ENCODE results near the gene SP100.

Gene SP100

DNA sequence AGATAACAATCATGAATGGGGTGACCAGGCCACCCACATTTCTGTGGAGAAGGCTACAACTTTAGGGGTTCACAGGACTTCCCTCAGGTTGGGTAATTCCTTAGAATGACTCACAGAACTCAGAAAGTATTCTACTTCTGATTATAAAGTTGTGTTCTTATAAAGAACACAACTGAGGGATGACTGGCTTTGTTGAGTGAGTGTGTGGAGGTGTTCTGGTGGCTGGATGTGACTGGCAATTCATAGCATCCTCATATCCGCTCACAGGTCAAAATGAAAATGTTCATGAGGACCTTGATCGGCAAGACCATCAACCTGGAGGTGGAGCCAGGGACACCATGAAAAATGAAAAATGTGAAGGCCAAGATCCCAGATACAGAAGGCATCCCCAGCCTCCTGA is 153.3 kb downstream of the SP100 start:
- H3K4me3 ChIP-seq (ENCODE audit: insufficient read depth, low read depth, low read length, poor library complexity, severe bottlenecking) = no peak overlapping the region
- no peaks in the 10 kb centered on the region for H3K27me3 ChIP-seq (replicated peaks; ENCODE audit: control insufficient read depth, insufficient read depth, low read length, poor library complexity, severe bottlenecking)
- no peak overlapping the region for H3K27ac ChIP-seq (ENCODE audit: insufficient read depth, low read length, poor library complexity, severe bottlenecking)
- no peaks in the 10 kb centered on the region for H3K36me3 ChIP-seq (ENCODE audit: control insufficient read depth, insufficient read depth, low read length)
- peaks cover 9% of the 10 kb centered on the region for H3K9me3 ChIP-seq (ENCODE audit: control insufficient read depth, low read length)
- no peak for DNase-seq
- no peaks in the 10 kb centered on the region for H3K4me1 ChIP-seq (ENCODE audit: control insufficient read depth, insufficient read depth, low read length, poor library complexity, severe bottlenecking)

DNA sequence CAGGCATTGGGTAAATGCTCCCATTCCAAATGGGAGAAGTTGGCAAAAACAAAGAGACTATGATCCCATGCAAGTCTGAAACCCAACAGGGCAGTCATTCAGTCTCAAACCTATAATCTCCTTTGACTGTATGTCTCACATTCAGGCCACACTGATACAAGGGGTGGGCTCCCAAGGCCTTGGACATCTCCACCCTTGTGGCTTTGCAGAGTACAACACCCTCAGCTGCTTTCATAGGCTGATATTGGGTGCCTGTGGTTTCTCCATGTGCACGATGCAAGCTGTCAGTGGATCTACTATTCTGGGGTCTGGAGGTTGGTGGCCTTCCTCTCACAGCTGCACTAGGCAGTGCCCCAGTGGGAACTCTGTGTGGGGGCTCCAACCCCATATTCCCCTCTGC is 155.0 kb downstream of the SP100 start:
- Histone ChIP-seq H3K4me1 (ENCODE audit: control insufficient read depth, insufficient read depth, low read length, poor library complexity, severe bottlenecking) (no peaks in the 10 kb centered on the region), H3K36me3 (ENCODE audit: control insufficient read depth, insufficient read depth, low read length) (no peaks in the 10 kb centered on the region), H3K9me3 (ENCODE audit: control insufficient read depth, low read length) (peaks cover 9% of the 10 kb centered on the region), H3K27ac (ENCODE audit: insufficient read depth, low read length, poor library complexity, severe bottlenecking) (no peak overlapping the region), H3K4me3 (ENCODE audit: insufficient read depth, low read depth, low read length, poor library complexity, severe bottlenecking) (no peak overlapping the region), H3K27me3 (replicated peaks; ENCODE audit: control insufficient read depth, insufficient read depth, low read length, poor library complexity, severe bottlenecking) (no peaks in the 10 kb centered on the region)
- DNase-seq = no peak

DNA sequence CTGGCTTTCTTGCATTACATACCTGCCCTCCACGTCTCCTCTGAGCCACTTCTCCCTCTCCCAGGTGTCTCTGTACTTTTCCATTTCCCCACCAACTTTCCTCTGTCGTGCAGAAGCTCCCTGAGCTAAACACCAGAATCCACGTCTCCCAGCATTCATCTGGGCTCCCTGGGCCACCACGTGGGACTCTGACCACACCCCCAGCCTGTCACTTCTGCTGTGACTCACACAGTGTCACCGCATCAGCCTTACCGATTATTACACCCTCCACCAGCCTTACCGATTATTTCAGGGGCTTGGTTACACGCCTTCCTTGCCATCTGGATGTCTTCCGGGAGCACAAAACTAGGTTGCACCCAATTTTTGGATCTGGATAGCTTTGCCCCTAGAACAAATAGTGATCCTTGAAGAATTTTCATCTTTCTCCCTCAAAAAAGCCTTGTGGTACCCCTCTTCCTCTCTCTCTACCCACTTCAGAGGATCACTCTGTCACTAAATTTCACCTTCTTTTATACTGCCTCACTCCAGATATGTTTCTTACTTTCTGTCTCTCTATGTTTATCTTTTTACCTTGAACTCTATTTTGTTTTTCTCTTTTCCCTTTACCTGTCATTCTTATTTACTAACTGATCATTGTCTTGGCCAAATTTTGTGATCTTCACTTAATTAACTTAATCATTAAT is 159.8 kb downstream of the SP100 start:
- DNase-seq = peak; percentile 17 to 24 (median 20)
- Histone ChIP-seq H3K36me3 (ENCODE audit: control insufficient read depth, insufficient read depth, low read length) (no peaks in the 10 kb centered on the region), H3K4me3 (ENCODE audit: insufficient read depth, low read depth, low read length, poor library complexity, severe bottlenecking) (no peak overlapping the region), H3K27ac (ENCODE audit: insufficient read depth, low read length, poor library complexity, severe bottlenecking) (no peak overlapping the region), H3K4me1 (ENCODE audit: control insufficient read depth, insufficient read depth, low read length, poor library complexity, severe bottlenecking) (no peaks in the 10 kb centered on the region), H3K9me3 (ENCODE audit: control insufficient read depth, low read length) (peaks cover 9% of the 10 kb centered on the region), H3K27me3 (replicated peaks; ENCODE audit: control insufficient read depth, insufficient read depth, low read length, poor library complexity, severe bottlenecking) (no peaks in the 10 kb centered on the region)

DNA sequence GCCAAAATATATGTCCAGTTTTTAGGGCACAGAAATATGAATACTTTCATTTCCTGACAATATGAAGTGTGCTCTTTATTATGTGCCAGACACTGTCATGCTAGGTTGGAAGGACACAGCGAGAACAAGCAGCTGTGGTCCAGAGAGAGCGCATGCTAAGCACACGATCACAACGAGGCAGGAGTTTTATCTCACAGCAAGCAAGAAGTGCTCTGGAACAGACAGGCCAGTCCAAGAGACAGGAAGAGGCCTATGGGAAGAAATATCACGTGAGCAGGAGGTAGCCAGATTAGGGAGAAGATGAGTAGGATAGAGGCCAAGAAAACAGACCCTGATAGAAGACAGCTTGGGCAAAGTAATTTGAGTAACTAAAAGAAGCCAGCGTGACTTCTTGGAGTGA is 161.1 kb downstream of the SP100 start:
- H3K36me3 ChIP-seq (ENCODE audit: control insufficient read depth, insufficient read depth, low read length) = no peaks in the 10 kb centered on the region
- H3K27ac ChIP-seq (ENCODE audit: insufficient read depth, low read length, poor library complexity, severe bottlenecking) = no peak overlapping the region
- no peak overlapping the region for H3K4me3 ChIP-seq (ENCODE audit: insufficient read depth, low read depth, low read length, poor library complexity, severe bottlenecking)
- no peak for DNase-seq
- peaks cover 9% of the 10 kb centered on the region for H3K9me3 ChIP-seq (ENCODE audit: control insufficient read depth, low read length)
- no peaks in the 10 kb centered on the region for H3K27me3 ChIP-seq (replicated peaks; ENCODE audit: control insufficient read depth, insufficient read depth, low read length, poor library complexity, severe bottlenecking)
- no peaks in the 10 kb centered on the region for H3K4me1 ChIP-seq (ENCODE audit: control insufficient read depth, insufficient read depth, low read length, poor library complexity, severe bottlenecking)

DNA sequence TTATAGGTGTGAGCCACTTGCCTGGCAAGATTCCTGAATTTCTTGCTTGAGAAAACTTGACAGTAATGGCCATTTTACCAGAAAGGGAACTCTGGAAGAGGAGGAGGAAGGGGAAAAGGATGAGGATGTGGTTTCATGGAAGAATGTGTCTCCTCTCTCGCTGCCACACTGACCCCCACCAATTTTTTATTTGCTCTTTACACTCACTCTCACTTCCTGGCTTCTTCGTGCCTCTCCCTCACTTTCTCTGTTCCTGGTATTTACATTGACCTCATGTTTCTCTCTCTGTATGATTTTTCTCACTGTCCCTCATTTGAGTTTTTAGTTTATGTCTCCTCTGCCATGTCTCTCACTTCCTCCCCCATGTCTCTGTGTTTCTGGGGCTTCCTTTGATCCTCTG is 162.1 kb downstream of the SP100 start:
- H3K4me3 ChIP-seq (ENCODE audit: insufficient read depth, low read depth, low read length, poor library complexity, severe bottlenecking) = no peak overlapping the region
- H3K27ac ChIP-seq (ENCODE audit: insufficient read depth, low read length, poor library complexity, severe bottlenecking) = no peak overlapping the region
- no peak for DNase-seq
- H3K27me3 ChIP-seq (replicated peaks; ENCODE audit: control insufficient read depth, insufficient read depth, low read length, poor library complexity, severe bottlenecking) = no peaks in the 10 kb centered on the region
- H3K36me3 ChIP-seq (ENCODE audit: control insufficient read depth, insufficient read depth, low read length) = no peaks in the 10 kb centered on the region
- no peaks in the 10 kb centered on the region for H3K4me1 ChIP-seq (ENCODE audit: control insufficient read depth, insufficient read depth, low read length, poor library complexity, severe bottlenecking)
- H3K9me3 ChIP-seq (ENCODE audit: control insufficient read depth, low read length) = peaks cover 9% of the 10 kb centered on the region

DNA sequence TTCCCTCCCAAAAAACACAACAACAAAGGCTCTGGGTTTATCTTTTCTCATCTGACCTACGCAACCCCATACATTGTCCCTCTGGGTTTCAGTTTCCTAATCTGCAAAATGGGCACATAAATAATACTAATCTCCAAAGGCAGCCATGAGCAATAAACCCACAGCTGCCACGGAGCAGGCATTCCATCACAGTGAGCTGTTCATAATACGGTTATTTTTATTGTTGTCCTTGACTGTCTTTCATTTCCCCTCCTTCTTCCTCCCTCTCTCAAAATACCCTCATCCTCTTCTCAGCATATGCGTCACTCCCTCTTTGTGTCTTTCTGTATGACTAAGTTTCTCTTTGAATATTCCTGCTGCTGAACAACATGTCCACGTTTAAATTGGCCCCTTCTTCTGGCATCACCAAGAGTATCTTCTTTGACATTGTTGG is 166.9 kb downstream of the SP100 start:
- no peaks in the 10 kb centered on the region for H3K27me3 ChIP-seq (replicated peaks; ENCODE audit: control insufficient read depth, insufficient read depth, low read length, poor library complexity, severe bottlenecking)
- no peak overlapping the region for H3K4me3 ChIP-seq (ENCODE audit: insufficient read depth, low read depth, low read length, poor library complexity, severe bottlenecking)
- H3K4me1 ChIP-seq (ENCODE audit: control insufficient read depth, insufficient read depth, low read length, poor library complexity, severe bottlenecking) = no peaks in the 10 kb centered on the region
- H3K27ac ChIP-seq (ENCODE audit: insufficient read depth, low read length, poor library complexity, severe bottlenecking) = no peak overlapping the region
- no peaks in the 10 kb centered on the region for H3K36me3 ChIP-seq (ENCODE audit: control insufficient read depth, insufficient read depth, low read length)
- no peak for DNase-seq
- no peaks in the 10 kb centered on the region for H3K9me3 ChIP-seq (ENCODE audit: control insufficient read depth, low read length)

DNA sequence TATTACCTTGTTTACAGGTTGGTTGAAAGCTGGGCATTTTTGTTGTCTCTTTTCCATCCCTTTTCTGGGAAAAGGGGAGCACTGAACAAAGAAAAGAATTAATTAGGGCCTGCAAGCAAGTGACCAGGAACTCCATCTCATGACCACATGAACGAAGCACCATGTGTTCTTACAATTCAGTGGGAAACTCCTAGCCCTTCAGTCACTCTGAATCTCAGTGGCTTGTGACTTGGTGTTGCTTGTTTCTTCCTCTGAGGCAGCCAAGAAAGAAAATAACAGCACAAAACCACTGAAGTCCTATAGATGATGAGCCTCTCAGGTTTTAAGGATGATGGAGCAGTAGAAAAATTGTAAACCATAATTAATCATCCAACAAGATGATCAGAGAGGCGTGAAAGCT is 167.6 kb downstream of the SP100 start:
- no peak overlapping the region for H3K27ac ChIP-seq (ENCODE audit: insufficient read depth, low read length, poor library complexity, severe bottlenecking)
- no peak overlapping the region for H3K4me3 ChIP-seq (ENCODE audit: insufficient read depth, low read depth, low read length, poor library complexity, severe bottlenecking)
- H3K9me3 ChIP-seq (ENCODE audit: control insufficient read depth, low read length) = no peaks in the 10 kb centered on the region
- no peaks in the 10 kb centered on the region for H3K27me3 ChIP-seq (replicated peaks; ENCODE audit: control insufficient read depth, insufficient read depth, low read length, poor library complexity, severe bottlenecking)
- H3K4me1 ChIP-seq (ENCODE audit: control insufficient read depth, insufficient read depth, low read length, poor library complexity, severe bottlenecking) = no peaks in the 10 kb centered on the region
- DNase-seq = no peak
- H3K36me3 ChIP-seq (ENCODE audit: control insufficient read depth, insufficient read depth, low read length) = no peaks in the 10 kb centered on the region

DNA sequence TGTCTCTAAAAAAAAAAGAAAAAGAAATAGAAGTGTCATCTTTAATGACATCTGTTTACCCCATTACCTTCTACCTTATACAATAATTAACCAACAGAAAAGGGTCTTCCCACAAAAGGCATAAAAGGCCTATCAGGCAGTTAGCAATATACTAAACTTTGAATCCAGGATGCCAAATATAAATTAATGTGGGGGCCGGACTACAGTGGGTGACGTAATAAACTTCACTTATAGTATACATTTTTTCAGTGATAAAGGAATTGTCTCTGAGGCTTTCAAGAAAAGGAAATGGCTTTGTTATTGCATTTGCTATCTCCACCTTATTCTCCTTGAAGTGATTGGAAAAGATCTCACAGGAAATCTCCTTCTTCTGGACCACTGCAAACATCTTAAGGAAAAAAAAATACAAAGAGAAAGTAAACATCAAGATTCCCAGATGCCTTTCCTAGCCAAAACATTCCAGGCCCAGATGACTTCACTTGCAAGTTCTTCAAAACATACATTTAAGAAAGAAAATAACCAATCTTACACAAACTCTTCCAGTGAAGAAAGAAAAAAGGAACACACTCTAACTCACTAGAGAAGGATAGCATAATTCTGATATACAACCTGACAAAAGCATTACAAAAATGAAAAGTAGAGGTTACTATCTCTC is 170.5 kb downstream of the SP100 start:
- H3K4me3 ChIP-seq (ENCODE audit: insufficient read depth, low read depth, low read length, poor library complexity, severe bottlenecking) = no peak overlapping the region
- H3K27me3 ChIP-seq (replicated peaks; ENCODE audit: control insufficient read depth, insufficient read depth, low read length, poor library complexity, severe bottlenecking) = no peaks in the 10 kb centered on the region
- H3K9me3 ChIP-seq (ENCODE audit: control insufficient read depth, low read length) = no peaks in the 10 kb centered on the region
- no peak overlapping the region for H3K27ac ChIP-seq (ENCODE audit: insufficient read depth, low read length, poor library complexity, severe bottlenecking)
- H3K4me1 ChIP-seq (ENCODE audit: control insufficient read depth, insufficient read depth, low read length, poor library complexity, severe bottlenecking) = peaks cover 3% of the 10 kb centered on the region
- H3K36me3 ChIP-seq (ENCODE audit: control insufficient read depth, insufficient read depth, low read length) = no peaks in the 10 kb centered on the region
- DNase-seq = no peak

DNA sequence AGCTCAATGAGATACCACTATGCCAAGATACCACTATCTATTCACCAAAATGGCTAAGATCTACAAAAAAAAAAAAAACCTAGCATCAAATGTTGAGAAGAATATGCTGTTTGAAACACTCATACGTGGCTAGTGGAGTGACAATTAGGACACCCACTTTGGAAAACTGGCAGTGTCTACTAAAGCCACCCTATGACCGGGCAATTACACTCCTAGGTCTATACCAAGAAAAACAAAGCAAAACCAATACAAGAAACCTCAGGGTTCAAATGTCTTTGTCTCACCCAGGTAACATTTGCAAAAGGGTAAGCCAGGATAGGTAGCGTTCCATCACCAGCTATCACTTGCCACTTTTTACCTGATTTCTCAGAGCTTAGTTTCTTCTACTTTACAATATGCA is 173.0 kb downstream of the SP100 start:
- H3K27ac ChIP-seq (ENCODE audit: insufficient read depth, low read length, poor library complexity, severe bottlenecking) = no peak overlapping the region
- peaks cover 3% of the 10 kb centered on the region for H3K4me1 ChIP-seq (ENCODE audit: control insufficient read depth, insufficient read depth, low read length, poor library complexity, severe bottlenecking)
- H3K4me3 ChIP-seq (ENCODE audit: insufficient read depth, low read depth, low read length, poor library complexity, severe bottlenecking) = no peak overlapping the region
- no peaks in the 10 kb centered on the region for H3K36me3 ChIP-seq (ENCODE audit: control insufficient read depth, insufficient read depth, low read length)
- DNase-seq = no peak
- no peaks in the 10 kb centered on the region for H3K27me3 ChIP-seq (replicated peaks; ENCODE audit: control insufficient read depth, insufficient read depth, low read length, poor library complexity, severe bottlenecking)
- H3K9me3 ChIP-seq (ENCODE audit: control insufficient read depth, low read length) = no peaks in the 10 kb centered on the region

DNA sequence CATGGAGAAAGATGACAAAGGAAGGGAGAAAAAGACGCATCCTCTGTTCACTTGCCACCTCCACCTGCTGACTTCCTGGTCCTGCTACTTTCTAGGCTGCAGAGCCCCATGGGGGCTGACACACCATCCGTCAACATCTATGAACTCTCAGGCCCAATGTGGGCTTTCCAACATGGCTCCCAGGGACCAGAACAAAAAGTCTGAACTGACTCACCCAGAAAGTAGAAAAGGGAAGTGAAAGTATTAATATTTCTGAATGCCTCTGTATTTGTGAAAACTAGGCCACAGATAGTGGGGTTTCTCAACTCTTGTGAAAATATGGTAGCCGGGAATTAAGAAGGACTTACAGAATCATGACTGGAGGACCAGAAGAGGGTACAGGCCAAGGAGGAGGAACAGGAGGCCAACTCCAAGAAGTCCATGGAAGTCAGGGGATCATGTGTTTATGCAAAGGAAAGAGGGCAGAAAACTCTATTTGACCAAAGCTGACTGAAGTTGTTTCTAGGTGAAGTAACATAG is 173.6 kb downstream of the SP100 start:
- H3K27ac ChIP-seq (ENCODE audit: insufficient read depth, low read length, poor library complexity, severe bottlenecking) = no peak overlapping the region
- no peak for DNase-seq
- peaks cover 3% of the 10 kb centered on the region for H3K4me1 ChIP-seq (ENCODE audit: control insufficient read depth, insufficient read depth, low read length, poor library complexity, severe bottlenecking)
- no peaks in the 10 kb centered on the region for H3K9me3 ChIP-seq (ENCODE audit: control insufficient read depth, low read length)
- H3K27me3 ChIP-seq (replicated peaks; ENCODE audit: control insufficient read depth, insufficient read depth, low read length, poor library complexity, severe bottlenecking) = no peaks in the 10 kb centered on the region
- H3K36me3 ChIP-seq (ENCODE audit: control insufficient read depth, insufficient read depth, low read length) = no peaks in the 10 kb centered on the region
- H3K4me3 ChIP-seq (ENCODE audit: insufficient read depth, low read depth, low read length, poor library complexity, severe bottlenecking) = no peak overlapping the region
